ENCODE data around the gene DEFB132.

The DEFB132 gene

DNA sequence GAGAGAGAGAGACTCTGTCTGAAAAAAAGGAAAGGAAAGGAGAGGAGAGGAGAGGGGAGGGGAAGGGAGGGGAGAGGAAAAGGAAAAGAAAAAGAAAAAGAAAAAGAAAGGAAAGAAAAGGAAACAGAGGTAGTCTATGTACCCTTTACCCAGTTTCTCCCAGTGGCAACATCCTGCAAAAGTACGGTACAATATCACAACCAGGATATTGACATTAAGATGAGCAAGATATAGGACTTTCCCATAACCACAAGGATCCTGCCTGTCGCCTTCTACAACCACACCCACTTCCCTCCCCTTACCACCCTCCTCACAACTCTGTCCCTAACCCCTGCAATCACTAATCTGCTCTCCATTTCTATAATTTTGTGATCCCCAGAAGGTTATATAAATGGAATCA, 29.0 kb downstream of the DEFB132 start:
- no peak for ATAC-seq

GRCh38 chr20:288956-289692, 31.6 kb downstream of the DEFB132 start:
- TF ChIP-seq PPARA (CRISPR knock-in tag; IDR thresholded peaks at IDR 0.05; ENCODE audit: borderline replicate concordance) (no peak), CSRNP3 (CRISPR knock-in tag; IDR thresholded peaks at IDR 0.05) (no peak), ESRRG (CRISPR knock-in tag; IDR thresholded peaks at IDR 0.05) (no peak)
- TF ChIP-seq, protein P1, sequence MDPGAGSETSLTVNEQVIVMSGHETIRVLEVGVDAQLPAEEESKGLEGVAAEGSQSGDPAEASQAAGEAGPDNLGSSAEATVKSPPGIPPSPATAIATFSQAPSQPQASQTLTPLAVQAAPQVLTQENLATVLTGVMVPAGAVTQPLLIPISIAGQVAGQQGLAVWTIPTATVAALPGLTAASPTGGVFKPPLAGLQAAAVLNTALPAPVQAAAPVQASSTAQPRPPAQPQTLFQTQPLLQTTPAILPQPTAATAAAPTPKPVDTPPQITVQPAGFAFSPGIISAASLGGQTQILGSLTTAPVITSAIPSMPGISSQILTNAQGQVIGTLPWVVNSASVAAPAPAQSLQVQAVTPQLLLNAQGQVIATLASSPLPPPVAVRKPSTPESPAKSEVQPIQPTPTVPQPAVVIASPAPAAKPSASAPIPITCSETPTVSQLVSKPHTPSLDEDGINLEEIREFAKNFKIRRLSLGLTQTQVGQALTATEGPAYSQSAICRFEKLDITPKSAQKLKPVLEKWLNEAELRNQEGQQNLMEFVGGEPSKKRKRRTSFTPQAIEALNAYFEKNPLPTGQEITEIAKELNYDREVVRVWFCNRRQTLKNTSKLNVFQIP (CRISPR knock-in tag; IDR thresholded peaks at IDR 0.05; ENCODE audit: borderline replicate concordance, low read depth), result no peak
- ATAC-seq, result no peak

More for the DNA sequence above, 29.0 kb downstream of the DEFB132 start:
- TF ChIP-seq ZC3H10 (CRISPR knock-in tag; IDR thresholded peaks at IDR 0.05), result no peak

DNA sequence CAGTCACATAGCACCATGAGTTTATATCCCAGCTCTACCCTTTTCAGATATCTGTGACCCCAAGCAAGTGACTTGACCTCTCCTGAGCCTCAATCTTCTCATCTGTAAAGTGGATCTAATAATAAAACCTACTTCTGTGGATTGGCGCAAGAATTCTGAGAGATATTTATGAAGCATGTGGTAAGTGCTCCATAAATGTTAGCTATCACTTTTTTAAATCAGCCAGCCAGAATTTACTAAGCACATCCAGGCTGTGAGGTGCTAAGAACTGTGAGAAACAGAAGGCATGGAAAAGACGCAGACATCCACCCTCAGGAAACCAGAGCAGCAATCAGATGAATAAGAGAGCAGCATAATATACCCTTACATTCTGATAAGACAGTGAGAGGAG, 32.2 kb downstream of the DEFB132 start:
- ATAC-seq, result peak; percentile 43; the same call in 2 of the 3 replicates

DNA sequence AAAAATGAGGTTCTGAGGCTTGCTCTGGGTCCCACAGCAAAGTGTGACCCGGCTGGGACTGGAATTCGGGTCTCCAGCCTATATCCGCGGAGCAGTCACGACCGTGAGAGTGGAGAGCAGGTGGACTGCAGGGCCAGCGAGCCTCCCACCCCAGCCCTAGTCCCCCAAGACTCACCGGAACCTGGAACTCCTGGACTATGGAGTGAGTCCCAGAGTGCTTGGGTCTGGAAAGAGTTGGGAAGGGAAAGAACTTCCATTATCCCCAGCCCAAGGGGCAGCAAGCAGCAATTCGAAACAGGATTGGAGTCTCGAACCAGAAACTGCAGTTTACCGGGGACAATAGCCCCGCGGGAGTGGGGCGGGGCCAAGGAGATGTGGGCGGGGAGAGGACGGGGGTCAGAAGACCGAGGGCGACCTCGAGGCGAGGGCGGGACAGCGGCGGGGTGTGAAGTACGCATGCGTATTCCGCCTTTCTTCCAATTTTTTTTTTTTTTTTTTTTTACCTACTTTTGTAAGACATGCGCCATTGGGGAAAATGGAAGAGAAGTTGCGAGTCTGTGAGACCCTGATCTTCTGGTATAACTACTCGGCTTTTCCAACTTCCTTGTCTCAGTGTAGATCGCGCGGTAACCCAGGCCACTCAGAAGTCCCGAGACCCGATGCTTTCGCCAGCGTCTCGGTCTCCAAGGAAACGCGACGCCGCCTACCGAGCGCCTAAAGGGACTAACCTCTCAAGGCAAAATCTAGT, 32.7 kb downstream of the DEFB132 start, which contains the start of gene C20orf96:
C20orf96 (minus strand) TSS at position 667 of the 748 bp plus-strand sequence; CDS start at position 527, 140 bp downstream.
- ATAC-seq, result peak; percentile 98
- TF ChIP-seq TCF4 (CRISPR knock-in tag; IDR thresholded peaks at IDR 0.05; ENCODE audit: borderline replicate concordance) (no peak), BACH2 (CRISPR knock-in tag; IDR thresholded peaks at IDR 0.05; ENCODE audit: borderline replicate concordance) (no peak), ESRRG (CRISPR knock-in tag; IDR thresholded peaks at IDR 0.05) (no peak), ZNF565 (CRISPR knock-in tag; conservative IDR thresholded peaks at IDR 0.05; ENCODE audit: low read depth) (no peak)

More for the DNA sequence above, 32.2 kb downstream of the DEFB132 start:
- TF ChIP-seq TOX (CRISPR knock-in tag; IDR thresholded peaks at IDR 0.05; ENCODE audit: borderline replicate concordance) (no peak), CSDC2 (CRISPR knock-in tag; IDR thresholded peaks at IDR 0.05) (no peak), ZNF70 (CRISPR knock-in tag; IDR thresholded peaks at IDR 0.05) (no peak), ESRRG (CRISPR knock-in tag; IDR thresholded peaks at IDR 0.05) (no peak), ZNF565 (CRISPR knock-in tag; conservative IDR thresholded peaks at IDR 0.05; ENCODE audit: low read depth) (no peak), ZC3H10 (CRISPR knock-in tag; IDR thresholded peaks at IDR 0.05) (no peak), ARNTL (CRISPR knock-in tag; IDR thresholded peaks at IDR 0.05; ENCODE audit: borderline replicate concordance, low read depth) (no peak), SNAI2 (CRISPR knock-in tag; IDR thresholded peaks at IDR 0.05) (no peak), ZFP30 (CRISPR knock-in tag; IDR thresholded peaks at IDR 0.05) (no peak), CREB5 (CRISPR knock-in tag; IDR thresholded peaks at IDR 0.05; ENCODE audit: low read depth) (no peak), ISL1 (CRISPR knock-in tag; IDR thresholded peaks at IDR 0.05) (no peak), ZNF8 (CRISPR knock-in tag; IDR thresholded peaks at IDR 0.05) (no peak), OSR1 (CRISPR knock-in tag; IDR thresholded peaks at IDR 0.05) (no peak), TCF4 (CRISPR knock-in tag; IDR thresholded peaks at IDR 0.05; ENCODE audit: borderline replicate concordance) (no peak), ZFP3 (CRISPR knock-in tag; IDR thresholded peaks at IDR 0.05) (no peak)
- TF ChIP-seq, protein P1 (CRISPR knock-in tag; IDR thresholded peaks at IDR 0.05; ENCODE audit: borderline replicate concordance, low read depth), result no peak

DNA sequence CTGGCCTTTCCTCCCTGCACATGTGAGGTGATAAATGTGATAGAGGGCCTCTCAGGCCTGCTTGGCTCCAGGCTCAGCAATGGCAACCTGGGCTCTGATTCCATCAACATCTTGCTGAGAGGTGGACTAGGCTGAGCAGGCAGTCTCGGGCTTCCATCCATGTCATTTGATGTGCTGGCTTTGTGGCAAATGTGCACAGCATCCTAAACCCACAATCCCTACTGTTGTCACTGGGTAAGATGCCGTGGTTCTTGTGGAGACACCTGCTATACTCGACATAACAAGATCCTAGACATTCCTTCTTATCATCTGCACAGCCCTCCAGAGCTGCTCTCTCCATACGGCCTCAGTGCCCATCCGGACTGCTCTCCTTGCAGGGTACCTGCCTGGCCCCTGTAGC, 37.1 kb downstream of the DEFB132 start:
- no peak for ATAC-seq
- TF ChIP-seq BACH2 (CRISPR knock-in tag; IDR thresholded peaks at IDR 0.05; ENCODE audit: borderline replicate concordance) (no peak), ARNTL (CRISPR knock-in tag; IDR thresholded peaks at IDR 0.05; ENCODE audit: borderline replicate concordance, low read depth) (no peak), TOX (CRISPR knock-in tag; IDR thresholded peaks at IDR 0.05; ENCODE audit: borderline replicate concordance) (no peak), ZFP3 (CRISPR knock-in tag; IDR thresholded peaks at IDR 0.05) (no peak), CSRNP3 (CRISPR knock-in tag; IDR thresholded peaks at IDR 0.05) (no peak), ZNF70 (CRISPR knock-in tag; IDR thresholded peaks at IDR 0.05) (no peak), CSDC2 (CRISPR knock-in tag; IDR thresholded peaks at IDR 0.05) (no peak), OSR1 (CRISPR knock-in tag; IDR thresholded peaks at IDR 0.05) (no peak), ZNF8 (CRISPR knock-in tag; IDR thresholded peaks at IDR 0.05) (no peak)
- TF ChIP-seq, protein P2, sequence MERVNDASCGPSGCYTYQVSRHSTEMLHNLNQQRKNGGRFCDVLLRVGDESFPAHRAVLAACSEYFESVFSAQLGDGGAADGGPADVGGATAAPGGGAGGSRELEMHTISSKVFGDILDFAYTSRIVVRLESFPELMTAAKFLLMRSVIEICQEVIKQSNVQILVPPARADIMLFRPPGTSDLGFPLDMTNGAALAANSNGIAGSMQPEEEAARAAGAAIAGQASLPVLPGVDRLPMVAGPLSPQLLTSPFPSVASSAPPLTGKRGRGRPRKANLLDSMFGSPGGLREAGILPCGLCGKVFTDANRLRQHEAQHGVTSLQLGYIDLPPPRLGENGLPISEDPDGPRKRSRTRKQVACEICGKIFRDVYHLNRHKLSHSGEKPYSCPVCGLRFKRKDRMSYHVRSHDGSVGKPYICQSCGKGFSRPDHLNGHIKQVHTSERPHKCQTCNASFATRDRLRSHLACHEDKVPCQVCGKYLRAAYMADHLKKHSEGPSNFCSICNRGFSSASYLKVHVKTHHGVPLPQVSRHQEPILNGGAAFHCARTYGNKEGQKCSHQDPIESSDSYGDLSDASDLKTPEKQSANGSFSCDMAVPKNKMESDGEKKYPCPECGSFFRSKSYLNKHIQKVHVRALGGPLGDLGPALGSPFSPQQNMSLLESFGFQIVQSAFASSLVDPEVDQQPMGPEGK (CRISPR knock-in tag; IDR thresholded peaks at IDR 0.05; ENCODE audit: borderline replicate concordance), result no peak

All from SK-N-SH treated with all-trans-retinoic acid at 6 μM for 48 hours (cell line).